Measurements from ENCODE around the gene DVL1. TPM values are rescaled to one million over a fixed set of nuclear protein-coding genes. Genes with fewer than 3 reads are reported as not detected.

DVL1 gene
- total and polyA plus RNA-seq, 10 of the 15 experiments (the other 5 are each of a cell fraction or from before 2014, with no cell fraction given) = 0.10 to 31.1 (median 4.6) TPM

DNA sequence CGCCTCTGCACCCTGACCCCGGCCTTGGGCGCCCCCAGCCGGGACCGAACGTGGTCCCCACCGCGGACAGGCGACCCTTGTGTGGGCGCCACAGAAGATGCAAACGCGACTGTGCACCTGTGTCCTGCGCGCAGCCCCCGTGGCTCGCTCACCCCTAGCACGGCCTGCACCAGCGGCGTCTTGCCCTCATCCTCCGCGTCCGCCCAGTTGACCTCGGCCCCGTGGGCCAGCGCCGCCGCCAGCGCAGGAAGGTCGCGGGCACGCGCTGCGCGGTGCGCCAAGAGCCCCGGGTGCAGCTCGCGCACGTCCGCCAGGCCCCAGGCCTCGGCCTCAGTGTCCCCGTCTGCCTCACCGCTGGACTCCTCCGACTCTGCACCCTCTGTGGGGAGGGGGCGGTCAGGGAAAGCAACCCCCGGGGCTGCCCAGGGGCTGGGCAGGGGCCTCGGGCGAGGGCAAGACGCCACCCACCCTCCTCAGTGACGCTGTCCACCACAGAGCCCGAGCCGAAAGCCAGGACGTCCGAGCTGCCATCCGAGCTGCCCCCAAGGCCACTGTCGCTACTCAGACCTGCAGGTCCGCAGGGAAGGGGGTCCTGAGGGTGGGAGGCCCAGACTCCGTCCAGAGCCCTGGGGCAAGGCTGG lies 54.8 kb downstream of the DVL1 start (continued):
- TF ChIP-seq PRDM15 (CRISPR knock-in tag; IDR thresholded peaks at IDR 0.05) (no peak), TCF7 (IDR thresholded peaks at IDR 0.05; ENCODE audit: borderline replicate concordance) (no peak), MYC (IDR thresholded peaks at IDR 0.05; ENCODE audit: insufficient read depth, insufficient read length, insufficient replicate concordance, low read length, severe bottlenecking) (no peak), KLF5 (IDR thresholded peaks at IDR 0.05; ENCODE audit: partially characterized antibody) (no peak), MEF2A (IDR thresholded peaks at IDR 0.05; ENCODE audit: insufficient read depth, low read depth, low read length) (no peak), SPI1 (IDR thresholded peaks at IDR 0.05; ENCODE audit: borderline replicate concordance, insufficient read depth, low read depth, low read length) (no peak), HSF1 (IDR thresholded peaks at IDR 0.05; ENCODE audit: low read depth, low read length) (no peak), MYB (IDR thresholded peaks at IDR 0.05; ENCODE audit: borderline replicate concordance, low read depth, low read length) (no peak)
- TF ChIP-seq, protein P1, sequence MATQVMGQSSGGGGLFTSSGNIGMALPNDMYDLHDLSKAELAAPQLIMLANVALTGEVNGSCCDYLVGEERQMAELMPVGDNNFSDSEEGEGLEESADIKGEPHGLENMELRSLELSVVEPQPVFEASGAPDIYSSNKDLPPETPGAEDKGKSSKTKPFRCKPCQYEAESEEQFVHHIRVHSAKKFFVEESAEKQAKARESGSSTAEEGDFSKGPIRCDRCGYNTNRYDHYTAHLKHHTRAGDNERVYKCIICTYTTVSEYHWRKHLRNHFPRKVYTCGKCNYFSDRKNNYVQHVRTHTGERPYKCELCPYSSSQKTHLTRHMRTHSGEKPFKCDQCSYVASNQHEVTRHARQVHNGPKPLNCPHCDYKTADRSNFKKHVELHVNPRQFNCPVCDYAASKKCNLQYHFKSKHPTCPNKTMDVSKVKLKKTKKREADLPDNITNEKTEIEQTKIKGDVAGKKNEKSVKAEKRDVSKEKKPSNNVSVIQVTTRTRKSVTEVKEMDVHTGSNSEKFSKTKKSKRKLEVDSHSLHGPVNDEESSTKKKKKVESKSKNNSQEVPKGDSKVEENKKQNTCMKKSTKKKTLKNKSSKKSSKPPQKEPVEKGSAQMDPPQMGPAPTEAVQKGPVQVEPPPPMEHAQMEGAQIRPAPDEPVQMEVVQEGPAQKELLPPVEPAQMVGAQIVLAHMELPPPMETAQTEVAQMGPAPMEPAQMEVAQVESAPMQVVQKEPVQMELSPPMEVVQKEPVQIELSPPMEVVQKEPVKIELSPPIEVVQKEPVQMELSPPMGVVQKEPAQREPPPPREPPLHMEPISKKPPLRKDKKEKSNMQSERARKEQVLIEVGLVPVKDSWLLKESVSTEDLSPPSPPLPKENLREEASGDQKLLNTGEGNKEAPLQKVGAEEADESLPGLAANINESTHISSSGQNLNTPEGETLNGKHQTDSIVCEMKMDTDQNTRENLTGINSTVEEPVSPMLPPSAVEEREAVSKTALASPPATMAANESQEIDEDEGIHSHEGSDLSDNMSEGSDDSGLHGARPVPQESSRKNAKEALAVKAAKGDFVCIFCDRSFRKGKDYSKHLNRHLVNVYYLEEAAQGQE (IDR thresholded peaks at IDR 0.05; ENCODE audit: low read depth, low read length) = no peak
